Adrenal gland (tissue), 5 donors: ENCODE results near the gene OPN4.

Source experiments
- CTCF ChIP-seq, 6 experiments: fragments of 450-650 bp in 4 of 6; fragments of 200-600 bp in 2 of 6; sonication (generic) in 1 of 6; IDR thresholded peaks; 1 replicate in 5 of 6; 2 replicates in 1 of 6; pipeline versions ENCODE4 v1.5.1 to v1.8.0; 2016 to 2021; ENCODE audit warnings: antibody characterized with exemption in 6 of 6, mild to moderate bottlenecking in 2 of 6, moderate library complexity in 1 of 6
- POLR2A ChIP-seq, 2 donors: fragments of 450-650 bp; IDR thresholded peaks; one replicate each; pipeline ENCODE4 v1.6.1; 2017; ENCODE audit warnings: antibody characterized with exemption in 2 of 2, mild to moderate bottlenecking in 2 of 2, moderate library complexity in 1 of 2
- donor health status: DM: no; HTN: no; CAD: no.

- TF ChIP-seq POLR2A (IDR thresholded peaks at IDR 0.05) (no peak), CTCF (IDR thresholded peaks at IDR 0.05) (no peak)
Observed at GRCh38 chr10:86715836-86716235, 61.5 kb downstream of the OPN4 start.
